Stimulated activated CD4-positive, alpha-beta T cell treated with anti-CD3 and anti-CD28 coated beads, Interleukin-12 subunit alpha, Interleukin-12 subunit beta, amount 100 ng/mL, for 24 hours (primary cell): ENCODE results near the gene BCL10.
"Not testable (repeated sequence)": the region's sequence is repeated elsewhere in the genome, so short reads cannot be mapped to it uniquely, and the experiment has no call there.

ENCODE experiments used
- DNase-seq, 2 experiments: peaks; one replicate each; pipeline ENCODE4 v3.0.0-alpha.2; 2020; ENCODE audit warnings: low read depth in 2 of 2

Gene BCL10

GRCh38 chr1:85264150-85264549, 12.3 kb downstream of the BCL10 start:
- no peak for DNase-seq

- no peak for DNase-seq
Measured at GRCh38 chr1:85262985-85263384, 13.4 kb downstream of the BCL10 start.

GRCh38 chr1:85259912-85260274, 16.5 kb downstream of the BCL10 start:
- no peak for DNase-seq

- DNase-seq, result peak; percentile 96 to 98
Measured at GRCh38 chr1:85259118-85259911, 17.1 kb downstream of the BCL10 start, which contains the start of gene C1orf52. Gene C1orf52, minus strand, starts transcription at chr1:85259662. Its CDS starts 29 bp downstream, at chr1:85259633.

- DNase-seq, result no peak
Measured at GRCh38 chr1:85258536-85259117, 17.8 kb downstream of the BCL10 start.

GRCh38 chr1:85249042-85249441, 27.4 kb downstream of the BCL10 start:
- DNase-seq, result not testable (repeated sequence)

GRCh38 chr1:85245891-85246290, 30.5 kb downstream of the BCL10 start:
- no peak for DNase-seq

- no peak for DNase-seq
Measured at GRCh38 chr1:85245456-85245855, 31.0 kb downstream of the BCL10 start.

GRCh38 chr1:85244271-85245061, 32.0 kb downstream of the BCL10 start:
- no peak for DNase-seq

GRCh38 chr1:85243372-85243771, 33.1 kb downstream of the BCL10 start:
- DNase-seq, result no peak

GRCh38 chr1:85240643-85241042, 35.8 kb downstream of the BCL10 start:
- DNase-seq, result no peak

GRCh38 chr1:85240174-85240601, 36.2 kb downstream of the BCL10 start:
- DNase-seq, result no peak

GRCh38 chr1:85237613-85238012, 38.8 kb downstream of the BCL10 start:
- DNase-seq, result no peak

GRCh38 chr1:85230305-85230977, 46.0 kb downstream of the BCL10 start:
- DNase-seq, result no peak

- no peak for DNase-seq
Measured at GRCh38 chr1:85229574-85230097, 46.8 kb downstream of the BCL10 start.

GRCh38 chr1:85228972-85229371, 47.5 kb downstream of the BCL10 start:
- no peak for DNase-seq

GRCh38 chr1:85225624-85226380, 50.6 kb downstream of the BCL10 start:
- DNase-seq, result no peak

- no peak for DNase-seq
Measured at GRCh38 chr1:85224734-85225623, 51.5 kb downstream of the BCL10 start.

GRCh38 chr1:85224295-85224694, 52.1 kb downstream of the BCL10 start:
- DNase-seq, result no peak

GRCh38 chr1:85223334-85223733, 53.1 kb downstream of the BCL10 start:
- DNase-seq, result no peak
